Smooth muscle cell (in vitro differentiated cells): ENCODE results near the gene KLHL2. TPM values are rescaled to one million over a fixed set of nuclear protein-coding genes. Genes with fewer than 3 reads are reported as not detected.
"Not testable (repeated sequence)": the region's sequence is repeated elsewhere in the genome, so short reads cannot be mapped to it uniquely, and the experiment has no call there.

Source experiments
- DNase-seq: peaks from one replicate; lab custom pipeline; 2025; ENCODE audit not compliant: unreplicated experiment; lab: John Stamatoyannopoulos, UW
- H2AFZ ChIP-seq: fragments of 200-600 bp; sonication (generic); 2 replicates; pipeline ENCODE4 v1.6.0; 2016; ENCODE audit warnings: antibody characterized with exemption, low read depth, mild to moderate bottlenecking
- H3F3A ChIP-seq: fragments of 200-600 bp; sonication (generic); 2 replicates; pipeline ENCODE4 v1.6.0; 2017; ENCODE audit warnings: antibody characterized with exemption, low read depth
- H3K27ac ChIP-seq: fragments of 200-600 bp; sonication (generic); 2 replicates; pipeline ENCODE4 v1.5.1; 2016; ENCODE audit warnings: low read depth, mild to moderate bottlenecking
- H3K27me3 ChIP-seq: fragments of 200-600 bp; sonication (generic); 2 replicates; pipeline ENCODE4 v1.6.1; 2016; ENCODE audit warnings: low read depth, mild to moderate bottlenecking
- H3K36me3 ChIP-seq: fragments of 200-600 bp; sonication (generic); 2 replicates; pipeline ENCODE4 v1.5.1; 2016; ENCODE audit warnings: low read depth
- H3K4me1 ChIP-seq: fragments of 200-600 bp; sonication (generic); 2 replicates; pipeline ENCODE4 v1.5.1; 2016; ENCODE audit warnings: low read depth
- H3K4me2 ChIP-seq: fragments of 200-600 bp; sonication (generic); 2 replicates; pipeline ENCODE4 v1.6.0; 2016; ENCODE audit warnings: mild to moderate bottlenecking
- H3K4me3 ChIP-seq: fragments of 200-600 bp; sonication (generic); 2 replicates; pipeline ENCODE4 v1.5.1; 2016; ENCODE audit warnings: mild to moderate bottlenecking
- H3K79me2 ChIP-seq: fragments of 200-600 bp; sonication (generic); 2 replicates; pipeline ENCODE4 v1.6.0; 2016; ENCODE audit warnings: low read depth, mild to moderate bottlenecking
- H3K9ac ChIP-seq: fragments of 200-600 bp; sonication (generic); 2 replicates; pipeline ENCODE4 v1.6.0; 2016; ENCODE audit warnings: low read depth
- H3K9me3 ChIP-seq: fragments of 200-600 bp; sonication (generic); replicated peaks from 2 replicates; pipeline ENCODE4 v1.5.1; 2016; ENCODE audit warnings: low read depth
- H4K20me1 ChIP-seq: fragments of 200-600 bp; sonication (generic); 2 replicates; pipeline ENCODE4 v1.6.0; 2016; ENCODE audit warnings: low read depth
- WGBS: methylation state at CpG from one replicate; pipeline ENCODE4 v1.1.7; 2016; ENCODE audit warnings: low lambda C conversion rate; 5-methylcytosine and 5-hydroxymethylcytosine counted together
- polyA plus RNA-seq: library from polyadenylated mRNA; unstranded; fragments of >200 nt; fragmentation: Nextera tagmentation; extraction: Ambion mirVana; gene quantifications from 2 replicates; pipeline ENCODE4 v1.2.1, GENCODE V29; 2016
- total RNA-seq: library from RNA; depleted of rRNA; stranded (reverse); fragments of >200 nt; gene quantifications from 2 replicates; pipeline ENCODE4 v1.2.3, GENCODE V29; 2014
- TF ChIP-seq, protein P1 (sequence below): fragments of 200-600 bp; sonication (generic); IDR thresholded peaks from 2 replicates; pipeline ENCODE4 v1.5.1; 2017; ENCODE audit warnings: borderline replicate concordance, mild to moderate bottlenecking, antibody characterized with exemption; ENCODE audit not compliant: insufficient read depth, poor library complexity, severe bottlenecking

Gene KLHL2
- total and polyA plus RNA-seq, 2 experiments from 2014 or later = 2.6 to 18.6 TPM

DNA sequence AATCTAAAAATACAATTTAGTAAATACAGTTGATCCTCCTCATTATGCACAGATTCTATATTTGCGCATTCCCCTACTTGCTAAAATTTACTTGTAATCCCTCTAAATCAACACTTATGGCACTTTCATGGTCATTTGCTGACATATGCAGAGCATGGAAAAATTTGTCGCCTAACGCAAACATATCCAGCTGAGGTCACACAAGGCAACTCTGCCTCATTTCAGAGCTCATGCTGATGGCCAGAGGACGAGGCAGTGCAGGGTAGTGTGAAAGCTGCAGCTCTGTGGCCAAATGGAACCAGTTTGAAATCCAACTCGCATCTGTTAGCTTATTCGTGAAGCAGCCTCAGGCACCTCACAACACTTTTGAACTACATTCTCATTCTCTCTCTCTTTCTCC is 39.7 kb upstream of the KLHL2 start:
- Histone ChIP-seq H3K36me3 (no peaks in the 10 kb centered on the region), H2AFZ (no peak overlapping the region), H3K4me3 (no peak overlapping the region), H3K79me2 (no peaks in the 10 kb centered on the region), H3K9me3 (no peaks in the 10 kb centered on the region), H3K9ac (no peak overlapping the region), H3K4me2 (no peak overlapping the region), H4K20me1 (no peaks in the 10 kb centered on the region), H3K27ac (no peak overlapping the region), H3K27me3 (no peaks in the 10 kb centered on the region), H3F3A (no peaks in the 10 kb centered on the region), H3K4me1 (no peaks in the 10 kb centered on the region)
- WGBS = 87% methylated on average over 6 of the region's 6 CpGs
- TF ChIP-seq, protein P1, sequence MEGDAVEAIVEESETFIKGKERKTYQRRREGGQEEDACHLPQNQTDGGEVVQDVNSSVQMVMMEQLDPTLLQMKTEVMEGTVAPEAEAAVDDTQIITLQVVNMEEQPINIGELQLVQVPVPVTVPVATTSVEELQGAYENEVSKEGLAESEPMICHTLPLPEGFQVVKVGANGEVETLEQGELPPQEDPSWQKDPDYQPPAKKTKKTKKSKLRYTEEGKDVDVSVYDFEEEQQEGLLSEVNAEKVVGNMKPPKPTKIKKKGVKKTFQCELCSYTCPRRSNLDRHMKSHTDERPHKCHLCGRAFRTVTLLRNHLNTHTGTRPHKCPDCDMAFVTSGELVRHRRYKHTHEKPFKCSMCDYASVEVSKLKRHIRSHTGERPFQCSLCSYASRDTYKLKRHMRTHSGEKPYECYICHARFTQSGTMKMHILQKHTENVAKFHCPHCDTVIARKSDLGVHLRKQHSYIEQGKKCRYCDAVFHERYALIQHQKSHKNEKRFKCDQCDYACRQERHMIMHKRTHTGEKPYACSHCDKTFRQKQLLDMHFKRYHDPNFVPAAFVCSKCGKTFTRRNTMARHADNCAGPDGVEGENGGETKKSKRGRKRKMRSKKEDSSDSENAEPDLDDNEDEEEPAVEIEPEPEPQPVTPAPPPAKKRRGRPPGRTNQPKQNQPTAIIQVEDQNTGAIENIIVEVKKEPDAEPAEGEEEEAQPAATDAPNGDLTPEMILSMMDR = no peak
- no peak for DNase-seq

DNA sequence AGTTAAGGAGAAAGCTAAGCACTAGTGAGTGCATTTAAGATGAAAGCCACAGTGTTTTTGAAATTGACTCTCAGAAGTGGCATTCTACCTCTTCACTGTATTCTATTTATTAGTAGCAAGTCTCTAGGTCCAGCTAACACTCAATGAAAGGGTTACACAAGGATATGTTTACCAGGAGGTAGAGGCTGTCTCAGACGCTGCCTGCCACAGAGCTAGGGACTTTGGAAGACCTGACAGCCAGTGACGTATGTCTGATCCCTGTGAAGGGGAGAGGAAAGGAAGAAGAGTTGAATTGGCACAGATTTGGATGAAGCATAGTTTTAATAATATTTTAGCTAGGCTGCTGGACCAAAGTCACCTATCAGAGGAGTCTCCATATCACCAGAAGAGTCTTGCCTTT is 36.5 kb upstream of the KLHL2 start:
- Histone ChIP-seq H3K27me3 (no peaks in the 10 kb centered on the region), H3K9ac (no peak overlapping the region), H3K79me2 (no peaks in the 10 kb centered on the region), H3K4me1 (no peaks in the 10 kb centered on the region), H3K4me2 (no peak overlapping the region), H3K36me3 (no peaks in the 10 kb centered on the region), H3K4me3 (no peak overlapping the region), H3F3A (no peaks in the 10 kb centered on the region), H4K20me1 (no peaks in the 10 kb centered on the region), H3K27ac (no peak overlapping the region), H2AFZ (no peak overlapping the region), H3K9me3 (no peaks in the 10 kb centered on the region)
- TF ChIP-seq, protein P1 = no peak
- no peak for DNase-seq
- WGBS = 76% methylated on average over 2 of the region's 2 CpGs

DNA sequence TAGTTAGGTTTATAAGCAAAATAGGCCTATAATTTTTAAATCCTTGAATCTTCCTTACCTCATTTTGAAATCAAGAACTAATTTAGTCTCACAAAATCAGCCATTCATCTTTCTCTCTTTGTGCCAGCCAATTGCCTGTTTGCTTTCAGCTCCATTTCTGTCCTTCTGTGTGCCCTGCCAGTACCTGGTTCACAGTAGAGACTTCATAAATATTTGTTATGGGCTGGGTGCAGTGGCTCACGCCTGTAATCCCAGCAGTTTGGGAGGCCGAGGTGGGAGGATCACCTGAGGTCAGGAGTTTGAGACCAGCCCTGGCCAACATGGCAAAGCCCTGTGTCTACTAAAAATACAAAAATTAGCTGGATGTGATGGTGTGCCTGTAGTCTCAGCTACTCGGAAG is 31.9 kb upstream of the KLHL2 start:
- H3K27me3 ChIP-seq, H4K20me1 ChIP-seq, H3K4me3 ChIP-seq, H3K27ac ChIP-seq, H3K9me3 ChIP-seq, H2AFZ ChIP-seq, DNase-seq, H3F3A ChIP-seq, H3K4me2 ChIP-seq, H3K36me3 ChIP-seq, H3K4me1 ChIP-seq, H3K9ac ChIP-seq, H3K79me2 ChIP-seq: not testable (repeated sequence)
- WGBS = 92% methylated on average over 3 of the region's 3 CpGs

DNA sequence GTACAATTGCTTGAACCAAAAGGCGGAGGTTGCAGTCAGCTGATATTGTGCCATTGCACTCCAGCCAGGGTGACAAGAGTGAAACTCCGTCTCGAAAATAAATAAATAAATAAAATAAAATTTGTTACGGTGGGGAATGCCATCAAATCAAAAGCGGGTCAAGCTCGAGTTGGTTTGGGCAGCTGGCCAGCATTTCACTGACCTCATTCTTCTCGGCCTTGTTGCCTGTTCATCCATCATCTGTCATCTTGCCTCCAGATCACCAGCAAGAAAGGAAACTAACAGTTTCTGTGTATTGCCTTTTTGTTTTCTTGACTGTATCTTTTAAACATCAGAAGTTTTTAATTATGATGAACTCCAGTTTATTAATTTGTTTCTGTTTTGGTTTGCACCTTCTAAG is 31.5 kb upstream of the KLHL2 start:
- H3K36me3 ChIP-seq = no peaks in the 10 kb centered on the region
- no peak overlapping the region for H2AFZ ChIP-seq
- TF ChIP-seq, protein P1 = no peak
- no peaks in the 10 kb centered on the region for H3K79me2 ChIP-seq
- DNase-seq = no peak
- H3K4me2 ChIP-seq = no peak overlapping the region
- H3K9ac ChIP-seq = no peak overlapping the region
- no peaks in the 10 kb centered on the region for H3K4me1 ChIP-seq
- H3F3A ChIP-seq = no peaks in the 10 kb centered on the region
- H4K20me1 ChIP-seq = no peaks in the 10 kb centered on the region
- H3K27ac ChIP-seq = no peak overlapping the region
- H3K27me3 ChIP-seq = no peaks in the 10 kb centered on the region
- H3K4me3 ChIP-seq = no peak overlapping the region
- 95% methylated on average over 7 of the region's 7 CpGs for WGBS
- H3K9me3 ChIP-seq = no peaks in the 10 kb centered on the region
